Stimulated activated naive B cell treated with anti-CD40 and anti-IgM and Interleukin-4, amounts not matched to agents 10 μg/mL and 1 μg/mL and 100 μg/mL, for 72 hours (primary cell): Measurements from ENCODE around the gene SLC35F4.
"Not testable (repeated sequence)": the region's sequence is repeated elsewhere in the genome, so short reads cannot be mapped to it uniquely, and the experiment has no call there.

Source experiments
- ATAC-seq, 2 donors: fragments of 150-1000 bp; cut with Tn5 transposase; replicated peaks; 2 replicates each; pipeline ENCODE4 v1.10.0; 2021; ENCODE audit warnings: moderate library complexity in 1 of 2
- DNase-seq: peaks from one replicate; pipeline ENCODE4 v3.0.0; 2021
- H3K27ac Mint-ChIP-seq: one replicate; pipeline ENCODE4 v1.8.0; 2022; ENCODE audit warnings: mild to moderate bottlenecking, mixed read lengths
- H3K27me3 Mint-ChIP-seq, 2 donors: one replicate each; pipeline ENCODE4 v1.8.0; 2022; ENCODE audit warnings: mixed read lengths in 2 of 2
- H3K36me3 Mint-ChIP-seq, 2 donors: one replicate each; pipeline ENCODE4 v1.8.0; 2022; ENCODE audit warnings: mixed read lengths in 2 of 2, mild to moderate bottlenecking in 1 of 2
- H3K4me1 Mint-ChIP-seq, 2 donors: one replicate each; pipeline ENCODE4 v1.8.0; 2022; ENCODE audit warnings: mixed read lengths in 2 of 2, mild to moderate bottlenecking in 1 of 2
- H3K4me3 Mint-ChIP-seq, 2 donors: one replicate each; pipeline ENCODE4 v1.8.0; 2022; ENCODE audit warnings: mild to moderate bottlenecking in 2 of 2, mixed read lengths in 2 of 2, moderate library complexity in 1 of 2
- H3K9me3 Mint-ChIP-seq, 2 donors: one replicate each; pipeline ENCODE4 v1.8.0; 2022; ENCODE audit warnings: mixed read lengths in 2 of 2, mild to moderate bottlenecking in 1 of 2

SLC35F4 gene

DNA sequence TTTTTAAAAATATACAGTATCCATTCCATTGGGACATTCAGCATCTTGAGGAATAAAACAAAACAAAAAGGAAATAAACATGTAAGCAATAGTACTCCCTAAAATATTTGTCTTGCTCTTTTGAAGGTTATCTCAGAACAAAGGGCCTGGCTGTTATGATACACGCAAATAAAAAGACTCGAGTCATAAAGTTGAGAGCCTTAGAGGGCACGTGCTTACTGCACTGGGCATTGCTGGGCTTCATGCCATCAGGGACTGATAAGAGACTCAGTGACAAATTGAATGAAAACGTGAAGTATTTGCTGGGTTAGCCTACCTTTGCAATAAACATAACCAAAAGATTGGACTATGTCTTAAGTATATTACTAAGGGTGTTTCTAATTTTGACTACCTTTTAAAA, 118.9 kb downstream of the SLC35F4 start:
- H3K36me3 Mint-ChIP-seq: no peaks in the 10 kb centered on the region
- peaks cover 4 to 10% of the 10 kb centered on the region in 2 donors for H3K9me3 Mint-ChIP-seq
- no peak overlapping the region for H3K4me3 Mint-ChIP-seq
- no peaks in the 10 kb centered on the region for H3K4me1 Mint-ChIP-seq
- no peak overlapping the region for H3K27ac Mint-ChIP-seq
- ATAC-seq (no peak), DNase-seq (no peak)
- H3K27me3 Mint-ChIP-seq: no peaks in the 10 kb centered on the region

DNA sequence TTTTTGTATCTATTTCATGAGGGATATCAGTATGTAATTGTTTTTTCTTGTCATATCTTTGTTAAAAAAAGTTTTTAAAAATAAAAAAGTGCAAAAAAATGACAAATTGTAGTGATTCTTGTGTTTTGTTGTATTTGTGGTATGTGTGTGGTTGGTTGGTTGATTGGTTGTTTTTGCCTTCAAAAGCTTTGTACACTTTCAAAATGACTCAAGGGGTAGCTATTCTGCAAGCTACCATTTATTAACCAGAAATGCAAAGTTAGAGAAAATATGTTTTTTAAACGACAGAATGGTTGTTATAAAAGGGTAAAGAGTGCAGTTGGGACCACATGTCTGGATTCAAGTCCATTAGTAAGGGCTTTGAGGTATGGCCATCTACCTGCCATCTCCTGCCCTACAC, 119.3 kb downstream of the SLC35F4 start:
- Mint-ChIP-seq H3K4me3 (no peak overlapping the region), H3K27ac (no peak overlapping the region), H3K9me3 (peaks cover 4 to 8% of the 10 kb centered on the region in 2 donors), H3K4me1 (no peaks in the 10 kb centered on the region), H3K27me3 (no peaks in the 10 kb centered on the region), H3K36me3 (no peaks in the 10 kb centered on the region)
- no peak for ATAC-seq
- no peak for DNase-seq

DNA sequence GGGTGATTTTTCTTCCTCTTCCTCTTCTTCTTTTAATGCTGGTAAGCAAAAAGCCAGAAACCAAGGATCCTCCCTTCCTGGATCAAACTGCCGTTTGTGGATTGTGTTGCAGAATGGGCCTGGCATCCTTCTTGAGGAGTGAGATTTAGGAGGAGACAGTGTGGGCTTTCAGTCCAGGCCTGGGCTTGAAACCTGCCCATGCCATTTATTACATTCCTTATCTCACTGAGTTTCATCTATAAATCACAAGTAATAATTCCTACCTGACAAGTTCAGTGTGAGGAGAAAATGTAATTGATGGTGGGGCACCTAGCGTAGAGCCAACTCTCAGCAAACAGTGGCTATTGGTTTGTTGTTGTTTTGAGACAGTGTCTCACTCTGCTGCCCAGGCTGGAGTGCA, 126.4 kb downstream of the SLC35F4 start:
- Mint-ChIP-seq H3K27me3 (no peaks in the 10 kb centered on the region), H3K4me1 (no peaks in the 10 kb centered on the region)

GRCh38 chr14:57737598-57737997, 128.3 kb downstream of the SLC35F4 start:
- Mint-ChIP-seq H3K27me3 (no peaks in the 10 kb centered on the region), H3K36me3 (no peaks in the 10 kb centered on the region), H3K27ac (no peak overlapping the region), H3K4me1 (no peaks in the 10 kb centered on the region), H3K4me3 (no peak overlapping the region), H3K9me3 (no peaks in the 10 kb centered on the region)
- DNase-seq: no peak
- ATAC-seq: no peak

More for the DNA sequence above, 126.4 kb downstream of the SLC35F4 start:
- Mint-ChIP-seq H3K9me3 (peaks cover 4 to 6% of the 10 kb centered on the region in 2 donors), H3K4me3 (no peak overlapping the region), H3K27ac (no peak overlapping the region), H3K36me3 (no peaks in the 10 kb centered on the region)
- DNase-seq (no peak), ATAC-seq (no peak)

DNA sequence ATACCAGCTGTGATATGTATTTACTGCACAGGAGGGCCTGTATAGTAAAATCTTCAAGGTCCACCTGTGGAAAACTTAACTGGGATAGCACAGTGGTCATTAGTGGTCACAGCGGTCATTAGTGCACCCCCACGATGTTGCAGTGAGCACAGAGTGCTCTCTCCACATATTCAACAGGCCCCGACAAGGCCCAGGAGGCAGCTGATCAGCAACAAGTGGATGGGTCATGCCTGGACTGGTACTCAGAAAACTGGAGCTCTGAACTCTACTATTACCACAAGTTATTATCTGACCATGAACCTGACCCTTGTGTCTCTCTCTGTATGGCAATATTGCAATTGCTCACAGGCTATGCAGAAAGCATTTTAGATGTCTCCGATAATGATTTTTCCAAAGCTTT, 129.5 kb downstream of the SLC35F4 start:
- H3K4me3 Mint-ChIP-seq: no peak overlapping the region
- H3K4me1 Mint-ChIP-seq: no peaks in the 10 kb centered on the region
- DNase-seq: no peak
- H3K9me3 Mint-ChIP-seq: no peaks in the 10 kb centered on the region
- H3K36me3 Mint-ChIP-seq: no peaks in the 10 kb centered on the region
- no peaks in the 10 kb centered on the region for H3K27me3 Mint-ChIP-seq
- ATAC-seq: no peak
- no peak overlapping the region for H3K27ac Mint-ChIP-seq

- H3K36me3 Mint-ChIP-seq: no peaks in the 10 kb centered on the region
- no peaks in the 10 kb centered on the region for H3K4me1 Mint-ChIP-seq
- H3K4me3 Mint-ChIP-seq: no peak overlapping the region
- H3K27me3 Mint-ChIP-seq: peaks cover 0 to 6% of the 10 kb centered on the region in 2 donors
- no peaks in the 10 kb centered on the region for H3K9me3 Mint-ChIP-seq
- ATAC-seq (no peak), DNase-seq (no peak)
- no peak overlapping the region for H3K27ac Mint-ChIP-seq
Observed at GRCh38 chr14:57735276-57735675, 130.6 kb downstream of the SLC35F4 start.

GRCh38 chr14:57732463-57733285, 133.2 kb downstream of the SLC35F4 start:
- DNase-seq (no peak), ATAC-seq (no peak)
- Mint-ChIP-seq H3K4me3 (no peak overlapping the region), H3K4me1 (no peaks in the 10 kb centered on the region), H3K36me3 (no peaks in the 10 kb centered on the region), H3K9me3 (peaks cover 0 to 2% of the 10 kb centered on the region in 2 donors), H3K27me3 (peaks cover 0 to 10% of the 10 kb centered on the region in 2 donors), H3K27ac (no peak overlapping the region)

GRCh38 chr14:57729208-57730187, 136.4 kb downstream of the SLC35F4 start:
- no peaks in the 10 kb centered on the region for H3K4me1 Mint-ChIP-seq
- no peaks in the 10 kb centered on the region for H3K36me3 Mint-ChIP-seq
- no peak overlapping the region for H3K27ac Mint-ChIP-seq

GRCh38 chr14:57725399-57726077, 140.4 kb downstream of the SLC35F4 start:
- DNase-seq: no peak
- Mint-ChIP-seq H3K9me3 (peaks cover 7% of the 10 kb centered on the region in 2 donors), H3K27me3 (peaks cover 0 to 6% of the 10 kb centered on the region in 2 donors), H3K4me1 (no peaks in the 10 kb centered on the region), H3K4me3 (no peak overlapping the region), H3K27ac (no peak overlapping the region), H3K36me3 (no peaks in the 10 kb centered on the region)
- ATAC-seq: no peak

More at GRCh38 chr14:57729208-57730187, 136.4 kb downstream of the SLC35F4 start:
- H3K9me3 Mint-ChIP-seq: peaks cover 0 to 7% of the 10 kb centered on the region in 2 donors
- ATAC-seq: no peak
- no peak overlapping the region for H3K4me3 Mint-ChIP-seq
- DNase-seq: no peak
- H3K27me3 Mint-ChIP-seq: peaks cover 0 to 10% of the 10 kb centered on the region in 2 donors

DNA sequence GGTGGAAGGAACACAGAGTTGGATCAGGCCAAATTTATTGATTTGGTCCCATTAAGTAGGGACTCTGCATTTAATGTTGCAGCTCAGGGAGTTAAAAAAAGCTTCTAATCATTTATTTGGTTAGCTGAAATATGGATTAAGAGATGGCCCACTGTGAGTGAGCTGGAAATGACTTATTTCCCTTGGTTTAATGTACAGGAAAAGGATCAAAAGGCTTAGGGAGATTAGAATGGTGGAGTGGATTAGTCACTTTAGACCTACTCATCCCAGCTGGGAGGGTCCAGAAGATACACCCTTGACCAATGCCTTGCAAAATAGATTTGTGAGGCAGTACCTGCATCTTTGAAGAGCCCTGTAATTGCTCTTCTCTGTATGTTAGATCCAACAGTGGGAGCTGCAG, 143.8 kb downstream of the SLC35F4 start:
- H3K27ac Mint-ChIP-seq, DNase-seq, H3K4me1 Mint-ChIP-seq, H3K36me3 Mint-ChIP-seq, H3K27me3 Mint-ChIP-seq, ATAC-seq, H3K4me3 Mint-ChIP-seq: not testable (repeated sequence)
- H3K9me3 Mint-ChIP-seq: peaks cover 8 to 12% of the 10 kb centered on the region in 2 donors

- DNase-seq (no peak), ATAC-seq (no peak)
- H3K9me3 Mint-ChIP-seq: peaks cover 4 to 6% of the 10 kb centered on the region in 2 donors
- H3K27ac Mint-ChIP-seq: no peak overlapping the region
- peaks cover 0 to 4% of the 10 kb centered on the region in 2 donors for H3K27me3 Mint-ChIP-seq
- no peaks in the 10 kb centered on the region for H3K36me3 Mint-ChIP-seq
- H3K4me3 Mint-ChIP-seq: no peak overlapping the region
- H3K4me1 Mint-ChIP-seq: no peaks in the 10 kb centered on the region
Observed at GRCh38 chr14:57714487-57714931, 151.4 kb downstream of the SLC35F4 start.

DNA sequence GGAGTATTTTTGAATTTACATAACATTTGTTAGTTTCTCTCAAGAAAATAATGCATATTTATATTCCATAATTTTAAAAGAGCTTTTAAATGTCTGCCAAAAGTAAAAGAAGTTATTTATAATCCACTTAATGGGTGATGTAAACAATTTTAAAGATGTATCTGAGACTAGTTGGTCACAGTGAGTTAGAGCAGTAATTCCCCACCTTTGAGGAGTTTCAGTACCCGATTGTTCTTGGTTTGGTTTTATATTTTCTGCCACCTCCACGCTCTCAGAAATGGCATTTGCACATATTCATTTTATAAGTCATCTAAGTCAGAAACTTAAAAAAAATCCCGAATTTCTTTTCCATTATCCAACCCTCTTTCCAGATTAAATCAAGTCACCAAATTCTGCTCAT, 153.2 kb downstream of the SLC35F4 start:
- no peaks in the 10 kb centered on the region for H3K4me1 Mint-ChIP-seq
- no peak overlapping the region for H3K4me3 Mint-ChIP-seq
- peaks cover 0 to 4% of the 10 kb centered on the region in 2 donors for H3K27me3 Mint-ChIP-seq
- ATAC-seq (no peak), DNase-seq (no peak)
- peaks cover 5 to 6% of the 10 kb centered on the region in 2 donors for H3K9me3 Mint-ChIP-seq
- H3K27ac Mint-ChIP-seq: no peak overlapping the region
- H3K36me3 Mint-ChIP-seq: no peaks in the 10 kb centered on the region

- Mint-ChIP-seq H3K36me3 (no peaks in the 10 kb centered on the region), H3K4me3 (no peak overlapping the region), H3K27ac (no peak overlapping the region), H3K9me3 (peaks cover 5 to 6% of the 10 kb centered on the region in 2 donors), H3K4me1 (no peaks in the 10 kb centered on the region), H3K27me3 (peaks cover 0 to 4% of the 10 kb centered on the region in 2 donors)
- ATAC-seq: no peak
- DNase-seq: no peak
Observed at GRCh38 chr14:57712102-57712501, 153.8 kb downstream of the SLC35F4 start.

DNA sequence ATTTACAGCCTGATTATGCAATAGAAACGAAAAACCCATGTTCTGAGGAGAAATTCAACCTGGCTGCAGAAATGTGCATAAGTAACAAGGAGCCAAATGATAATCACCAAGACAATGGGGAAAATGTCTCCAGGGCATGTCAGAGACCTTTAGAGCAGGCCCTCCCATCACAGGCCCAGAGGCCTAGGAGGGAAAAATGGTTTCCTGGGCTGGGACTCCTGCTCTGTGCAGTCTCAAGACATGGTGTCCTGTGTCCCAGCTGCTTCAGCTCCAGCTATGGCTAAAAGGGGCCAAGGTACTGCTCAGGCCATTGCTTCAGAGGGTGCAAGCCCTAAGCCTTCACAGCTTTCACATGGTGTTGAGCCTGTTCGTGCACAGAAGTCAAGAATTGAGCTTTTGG, 156.0 kb downstream of the SLC35F4 start:
- peaks cover 0 to 4% of the 10 kb centered on the region in 2 donors for H3K27me3 Mint-ChIP-seq

More for the DNA sequence above, 156.0 kb downstream of the SLC35F4 start:
- ATAC-seq (no peak), DNase-seq (no peak)
- no peak overlapping the region for H3K4me3 Mint-ChIP-seq
- peaks cover 5 to 6% of the 10 kb centered on the region in 2 donors for H3K9me3 Mint-ChIP-seq
- no peaks in the 10 kb centered on the region for H3K4me1 Mint-ChIP-seq
- H3K36me3 Mint-ChIP-seq: no peaks in the 10 kb centered on the region
- H3K27ac Mint-ChIP-seq: no peak overlapping the region
